Stimulated activated CD4-positive, alpha-beta T cell treated with anti-CD3 and anti-CD28 coated beads, Interleukin-2, amount 100 ng/mL, for 24 hours (primary cell): ENCODE measurements around the gene SPTBN2.
A peak's percentile ranks its signal among the peaks of the same experiment; 100 is the strongest.

Experiments
- DNase-seq, 2 donors: peaks; one replicate each; pipeline ENCODE4 v3.0.0-alpha.2; 2020

The SPTBN2 gene

GRCh38 chr11:66637557-66638176, 91.3 kb downstream of the SPTBN2 start:
- DNase-seq: peak in 1 of 2 donors; percentile 27

GRCh38 chr11:66636411-66636810, 92.6 kb downstream of the SPTBN2 start:
- DNase-seq: no peak
